Colon (tissue), 2 donors: ENCODE data around the gene SLC22A23.

Source experiments
- FAIRE-seq: peaks from 2 replicates; lab custom pipeline; 2012; peaks lifted over from hg19 to GRCh38; lab: Jason Lieb, UNC
- donor health status: control.
- donor health status: control.

The SLC22A23 gene

DNA sequence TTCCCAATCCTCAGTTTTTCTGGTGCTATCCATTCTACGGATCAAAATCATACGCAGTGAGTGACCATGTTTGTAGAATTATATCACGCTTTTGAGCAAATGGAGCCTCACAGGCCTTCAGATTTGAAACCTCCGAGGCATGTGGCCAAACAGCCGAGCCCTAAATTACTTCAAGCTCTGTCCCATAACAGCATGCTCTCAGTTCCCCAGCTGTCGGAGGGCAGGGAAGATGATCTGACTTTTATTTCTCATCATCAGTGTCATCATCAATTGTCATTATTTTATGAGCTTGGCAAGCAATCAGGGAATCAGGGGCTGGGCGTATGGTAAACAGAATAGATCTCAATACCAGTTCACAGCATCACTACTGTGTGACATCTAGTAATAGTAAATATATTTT, 124.9 kb downstream of the SLC22A23 start:
- no peak for FAIRE-seq

DNA sequence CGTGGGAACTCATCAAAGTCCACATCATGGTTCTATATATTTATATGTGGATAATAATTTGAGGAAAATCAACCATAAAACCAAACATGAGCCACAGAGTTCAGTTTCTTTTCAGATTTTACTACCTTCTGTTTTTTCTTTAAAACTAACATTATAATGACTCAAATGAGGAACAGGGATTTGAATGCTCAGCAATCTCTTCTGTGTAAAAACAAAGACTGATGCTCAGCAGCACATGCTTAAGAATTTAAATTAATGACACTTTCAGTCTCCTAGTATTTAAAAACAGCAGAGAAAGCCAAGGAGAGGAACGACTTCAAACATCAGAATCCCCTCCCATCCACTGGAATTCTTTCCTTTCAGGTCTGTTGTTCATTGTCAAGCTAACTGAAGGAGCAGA, 125.4 kb downstream of the SLC22A23 start:
- FAIRE-seq: no peak

GRCh38 chr6:3330199-3330598, 126.7 kb downstream of the SLC22A23 start:
- FAIRE-seq: no peak

DNA sequence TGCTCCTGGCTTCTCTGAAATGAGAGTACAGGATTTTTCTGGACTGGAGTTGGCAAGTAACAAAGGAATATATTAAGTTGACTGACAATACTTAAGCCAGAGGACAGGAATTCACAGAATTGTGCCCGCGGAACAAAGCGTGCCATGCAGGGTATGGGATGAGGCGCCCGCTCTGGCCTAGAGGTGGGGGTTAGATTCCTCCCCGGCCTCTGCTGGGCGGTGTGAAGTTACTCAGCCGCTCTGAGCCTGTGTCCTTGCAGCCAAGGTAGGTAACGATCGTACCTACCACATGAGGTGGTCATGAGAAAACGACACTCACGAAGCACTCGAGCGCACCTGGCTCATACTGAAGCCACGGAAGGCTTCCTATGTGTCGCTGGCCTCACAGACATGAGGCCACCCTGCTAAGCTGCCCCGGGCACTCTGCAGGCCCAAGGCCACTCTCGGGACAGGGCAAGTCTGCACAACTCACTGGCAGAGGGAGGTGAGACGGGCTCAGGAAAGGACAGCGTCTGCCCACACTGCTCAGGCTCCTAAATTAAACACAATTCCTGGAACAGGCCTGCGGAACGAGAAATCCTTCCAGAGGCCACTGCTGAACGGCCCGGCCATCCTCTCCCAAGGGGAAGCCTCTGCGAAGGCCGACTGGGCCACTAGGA, 127.3 kb downstream of the SLC22A23 start:
- FAIRE-seq: no peak

DNA sequence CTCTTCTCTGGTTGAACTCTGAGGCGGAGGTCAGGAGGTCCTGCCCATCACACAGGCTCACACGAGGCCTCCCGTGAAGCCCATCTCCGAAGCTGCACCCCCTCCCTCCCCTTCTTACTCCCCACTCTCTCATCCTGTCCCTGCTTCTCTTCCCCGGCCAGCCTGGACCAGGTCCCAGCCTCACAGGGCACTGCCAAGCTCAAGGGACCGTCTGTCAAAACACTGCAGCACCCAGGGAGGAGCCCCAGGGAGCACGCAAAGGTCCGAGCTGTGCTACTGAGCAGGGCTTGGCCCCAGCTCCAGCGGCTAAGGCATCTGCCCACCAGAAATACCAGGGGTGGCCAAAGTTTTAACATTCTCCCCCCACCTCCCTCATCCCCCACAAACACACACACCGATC, 128.1 kb downstream of the SLC22A23 start:
- no peak for FAIRE-seq

DNA sequence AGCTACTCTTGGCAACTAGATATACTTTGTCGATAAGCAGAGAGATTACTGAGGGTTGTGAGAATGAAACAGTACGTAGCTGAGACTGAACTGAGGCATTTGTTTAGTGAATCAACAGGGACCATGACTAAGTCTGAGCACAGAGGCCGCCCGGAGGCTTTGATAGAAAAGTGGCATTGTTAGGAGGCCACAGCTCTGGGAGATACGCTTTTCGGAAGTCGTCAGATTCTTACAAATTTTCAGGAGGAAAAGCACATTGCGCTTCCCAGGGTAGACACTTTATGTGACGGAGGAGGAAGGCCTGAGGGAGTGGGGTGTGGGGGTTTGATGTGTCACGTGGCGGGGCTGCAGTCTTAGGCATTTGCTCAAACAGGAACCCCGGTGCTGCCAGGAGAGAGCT, 128.7 kb downstream of the SLC22A23 start:
- FAIRE-seq: no peak

GRCh38 chr6:3327403-3327802, 129.4 kb downstream of the SLC22A23 start:
- FAIRE-seq: no peak

GRCh38 chr6:3326981-3327380, 129.9 kb downstream of the SLC22A23 start:
- FAIRE-seq: no peak

DNA sequence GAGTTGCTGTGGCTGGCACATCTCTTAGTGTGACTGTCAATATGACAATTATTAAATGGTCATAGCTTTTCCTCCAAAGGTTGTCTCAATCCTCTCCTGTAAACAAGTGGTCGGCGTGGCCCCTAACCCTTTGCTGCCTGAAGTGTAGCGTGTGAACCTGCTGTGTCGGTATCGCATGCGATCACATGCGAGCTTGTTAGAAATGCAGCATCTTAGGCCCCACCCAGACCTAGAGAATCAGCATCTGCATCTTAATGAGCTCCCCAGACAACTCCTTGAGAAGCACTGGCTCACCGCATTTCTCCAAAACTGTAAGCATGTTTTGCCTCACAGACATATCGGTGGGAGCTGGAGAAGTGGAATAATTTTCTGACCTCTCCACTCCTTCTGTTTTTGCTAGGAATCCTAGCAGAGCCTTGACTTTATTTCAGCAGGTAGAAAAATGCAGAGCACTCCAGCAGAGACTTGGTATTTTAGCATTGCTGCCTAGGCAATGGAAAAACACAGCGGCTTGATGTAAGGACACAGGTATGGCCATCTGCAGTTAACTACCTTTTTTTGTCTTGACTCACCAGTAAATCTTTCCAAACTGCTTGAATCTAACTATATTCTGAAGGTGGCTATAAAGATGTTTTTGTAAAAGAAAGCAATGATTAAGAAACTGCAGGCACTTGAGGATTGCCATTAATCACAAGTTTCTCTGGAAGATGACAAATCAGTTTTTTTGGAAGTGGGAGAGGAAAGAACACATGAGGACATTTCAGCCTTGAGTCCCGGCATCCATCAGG, 130.5 kb downstream of the SLC22A23 start:
- FAIRE-seq: no peak

- FAIRE-seq: no peak
These were observed 131.6 kb downstream of the SLC22A23 start for GRCh38 chr6:3325210-3325609.

GRCh38 chr6:3324262-3324942, 132.4 kb downstream of the SLC22A23 start:
- no peak for FAIRE-seq

DNA sequence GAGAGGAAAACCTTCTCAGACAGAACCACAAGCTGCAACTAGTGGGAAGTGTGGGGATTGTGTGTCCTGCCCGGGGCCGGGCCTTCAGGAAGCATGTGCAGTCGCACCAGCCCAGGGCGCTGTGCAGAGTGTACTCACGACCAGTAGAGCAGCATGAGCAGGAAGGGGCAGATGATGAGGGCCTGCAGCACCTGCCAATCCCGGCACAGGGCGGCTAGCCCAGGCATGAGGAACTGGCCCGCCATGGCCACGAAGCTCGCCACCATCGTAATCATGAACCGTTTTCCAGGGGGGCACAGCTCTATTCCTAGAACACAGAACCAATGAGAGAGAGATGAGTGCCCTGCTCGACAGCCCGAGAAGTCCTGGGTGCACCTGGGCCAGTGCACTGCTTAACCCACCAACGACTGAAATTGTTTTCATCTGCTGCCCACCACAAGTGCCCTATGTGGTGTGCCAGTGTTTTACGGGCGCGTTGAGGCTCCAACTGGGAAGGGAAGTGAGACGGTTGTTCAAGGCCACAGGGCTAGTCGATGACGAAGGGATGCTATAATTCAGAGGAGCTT, 133.1 kb downstream of the SLC22A23 start:
- FAIRE-seq: no peak

DNA sequence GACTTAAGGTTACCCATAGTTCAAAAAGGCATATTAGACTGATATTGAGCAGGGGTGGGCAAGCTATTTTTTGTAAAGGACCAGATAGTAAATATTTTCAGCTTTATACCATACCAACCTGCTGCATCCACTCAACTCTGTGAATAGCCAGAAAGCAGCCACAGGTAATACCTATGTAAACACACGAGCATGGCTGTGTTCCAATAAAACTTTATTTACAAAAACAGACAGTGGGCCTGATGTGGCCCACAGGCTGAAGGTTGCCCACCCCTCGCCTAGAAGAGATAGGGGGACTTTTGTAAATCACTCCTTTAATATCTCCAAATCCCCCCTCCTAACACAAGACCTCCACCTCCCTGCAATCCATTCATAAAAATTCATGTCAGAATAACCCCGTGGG, 133.7 kb downstream of the SLC22A23 start:
- FAIRE-seq: no peak

DNA sequence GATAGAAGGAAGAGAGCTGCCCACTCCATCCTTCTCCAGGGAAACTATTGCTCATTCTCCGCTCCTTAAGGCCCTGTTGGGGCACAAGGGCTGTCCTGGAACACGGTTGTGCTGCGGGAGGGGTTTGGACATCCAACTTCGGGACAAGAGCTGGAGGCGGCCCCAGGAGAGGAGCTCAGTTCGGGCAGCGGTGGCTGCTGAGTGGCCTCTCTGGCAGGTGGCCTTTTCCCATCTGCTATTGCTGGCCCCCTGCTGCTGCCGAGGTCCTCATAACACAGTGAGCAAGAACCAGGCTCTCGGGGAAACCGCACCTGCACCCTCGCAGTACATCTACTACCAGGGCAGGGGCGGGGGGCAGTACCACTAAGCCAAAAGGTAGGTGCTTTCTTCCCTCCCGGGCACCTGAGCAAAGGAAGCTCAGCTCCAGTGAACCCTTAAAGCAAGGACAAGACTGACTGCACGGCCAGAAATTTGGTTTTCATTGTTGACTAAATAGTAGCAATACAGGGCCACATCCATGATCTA, 134.4 kb downstream of the SLC22A23 start:
- FAIRE-seq: no peak

GRCh38 chr6:3321875-3322274, 135.0 kb downstream of the SLC22A23 start:
- no peak for FAIRE-seq

DNA sequence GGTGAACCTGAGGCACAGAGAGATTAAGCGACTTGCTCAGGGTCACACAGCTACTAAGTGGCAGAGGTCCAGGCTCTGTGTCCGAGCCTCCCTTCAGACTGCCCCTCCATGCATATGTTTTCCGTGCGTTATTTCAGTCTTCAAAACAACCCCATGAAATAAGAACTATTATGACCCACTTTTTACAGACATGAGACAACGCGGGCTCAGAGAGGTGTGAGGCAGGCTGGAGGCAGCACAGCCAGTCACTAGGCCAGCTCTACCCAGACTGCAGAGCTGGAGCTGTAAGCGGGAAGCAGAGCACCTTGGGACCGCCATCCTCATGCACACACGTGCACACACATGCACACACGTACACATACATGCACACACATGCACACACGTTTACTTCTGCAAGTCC, 135.8 kb downstream of the SLC22A23 start:
- FAIRE-seq: no peak

- no peak for FAIRE-seq
These were observed 136.5 kb downstream of the SLC22A23 start for GRCh38 chr6:3320238-3320811.

DNA sequence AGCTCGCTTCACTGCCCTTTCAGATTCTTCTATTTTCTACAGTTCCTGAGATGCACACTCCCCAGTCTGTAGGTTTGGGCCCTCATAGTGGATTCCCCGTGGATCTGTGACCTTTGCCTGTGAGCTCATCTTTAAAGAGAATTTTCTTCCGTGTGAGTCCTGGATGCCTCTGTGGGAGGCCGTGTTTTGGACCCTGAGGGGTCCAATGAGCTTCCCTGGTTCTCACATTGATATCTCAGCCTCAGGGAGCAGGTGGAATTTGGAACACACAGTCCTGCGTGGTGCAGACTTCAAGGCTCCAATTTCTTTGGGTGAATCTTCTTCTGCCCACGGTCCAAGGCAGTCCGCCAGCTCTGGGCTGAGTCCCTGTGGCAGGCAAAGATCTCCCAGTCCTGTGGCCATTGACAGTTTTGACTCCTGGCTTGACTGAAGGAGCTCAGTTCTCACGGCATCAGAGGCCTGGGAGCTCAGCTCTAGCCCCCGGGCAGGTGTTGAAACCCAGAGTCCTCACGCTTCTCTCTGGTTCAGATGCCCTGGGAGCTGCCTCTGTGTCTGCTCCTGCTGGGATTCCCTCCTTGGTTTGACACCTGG, 137.1 kb downstream of the SLC22A23 start:
- FAIRE-seq: no peak

GRCh38 chr6:3318821-3319540, 137.9 kb downstream of the SLC22A23 start:
- FAIRE-seq: no peak

- FAIRE-seq: no peak
These were observed 138.6 kb downstream of the SLC22A23 start for GRCh38 chr6:3318226-3318625.

DNA sequence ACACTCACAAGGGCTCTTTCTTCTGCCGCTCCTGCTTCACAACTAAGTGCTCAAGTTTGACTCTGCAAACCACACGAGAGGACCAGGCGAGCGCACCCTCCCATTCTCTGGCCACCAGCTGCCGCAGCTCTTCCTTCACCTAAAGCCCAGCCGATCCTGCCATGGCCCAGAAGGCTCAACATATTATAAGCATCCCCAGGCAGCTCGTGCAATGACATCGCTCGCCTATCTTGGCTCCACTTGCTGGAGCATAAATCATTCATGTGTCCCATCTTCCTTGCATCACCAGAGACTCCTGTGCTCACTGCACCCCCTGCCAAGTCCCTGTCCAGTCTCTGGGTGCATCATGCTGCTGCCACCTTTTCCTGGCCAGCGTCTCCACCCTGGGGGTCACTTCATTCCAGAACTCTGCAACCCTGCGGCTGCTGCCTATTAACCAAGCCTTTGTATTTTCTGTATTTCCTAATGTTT, 139.1 kb downstream of the SLC22A23 start:
- no peak for FAIRE-seq
